ENCODE data around the gene PDSS2.

Gene PDSS2

DNA sequence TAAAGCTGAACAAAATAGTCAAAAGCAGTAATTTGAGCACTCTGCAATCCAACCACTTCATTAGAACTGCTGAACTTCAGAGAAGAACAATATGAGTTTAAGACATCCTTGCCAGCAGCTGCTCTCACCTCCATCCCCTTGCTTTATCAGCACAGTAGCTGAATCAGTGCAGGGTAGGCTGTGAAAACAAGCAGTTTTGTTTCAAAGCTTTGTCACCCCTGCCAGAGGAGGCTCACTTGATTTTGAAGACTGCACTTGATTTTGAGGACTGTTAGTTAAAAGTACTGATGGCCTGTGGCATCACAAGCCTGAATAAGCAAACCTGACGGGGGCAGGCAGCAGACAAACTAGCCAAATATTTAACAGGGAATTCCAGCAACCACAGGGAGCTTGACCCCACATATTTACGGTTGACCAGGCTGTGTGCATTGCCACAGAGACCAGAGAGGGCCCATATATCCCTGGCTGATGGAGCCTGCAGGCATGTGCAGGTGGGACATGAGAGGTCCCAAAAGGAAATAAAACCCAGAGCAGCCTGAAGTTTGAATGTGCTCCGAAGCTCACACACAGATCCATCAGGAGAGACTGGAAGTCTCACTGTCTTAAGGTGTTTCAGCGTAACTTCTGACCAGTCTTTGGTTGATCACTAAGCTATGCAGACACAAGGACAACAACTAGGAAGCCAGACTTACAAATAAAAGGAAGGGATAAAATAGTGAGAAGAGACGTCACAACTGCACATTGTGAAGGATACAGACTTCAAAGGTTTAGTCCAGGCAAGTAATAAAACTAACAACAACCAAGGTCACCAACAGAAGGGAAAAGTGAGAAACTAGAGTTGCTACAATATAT lies 97.4 kb downstream of the PDSS2 start:
- no peak for DNase-seq (ENCODE audit: low read depth in 2 of 2)

- no peak for DNase-seq (ENCODE audit: low read depth in 2 of 2)
Observed at GRCh38 chr6:107360476-107360875, 98.9 kb downstream of the PDSS2 start.

DNA sequence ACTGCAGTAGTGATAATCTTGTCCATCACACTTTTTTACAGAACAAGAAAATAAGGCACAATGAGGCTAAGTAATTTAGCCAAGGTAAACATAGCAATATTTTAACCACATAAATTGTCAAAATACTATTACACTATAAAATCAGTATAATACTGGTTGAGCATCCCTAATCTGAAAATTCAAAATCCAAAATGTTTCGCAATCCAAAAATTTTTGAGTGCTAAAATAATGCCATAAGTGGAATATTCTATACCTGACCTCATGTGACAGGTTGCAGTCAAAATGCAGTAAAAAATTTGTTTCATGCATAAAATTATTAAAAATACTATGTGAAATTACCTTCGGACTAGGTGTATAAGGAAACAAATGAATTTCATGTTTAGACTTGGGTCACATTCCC lies 101.5 kb downstream of the PDSS2 start:
- DNase-seq (ENCODE audit: low read depth in 2 of 2) = no peak

- DNase-seq (ENCODE audit: low read depth in 2 of 2) = no peak
Observed at GRCh38 chr6:107357031-107357430, 102.3 kb downstream of the PDSS2 start.

- DNase-seq (ENCODE audit: low read depth in 2 of 2) = no peak
Observed at GRCh38 chr6:107355659-107356058, 103.7 kb downstream of the PDSS2 start.

DNA sequence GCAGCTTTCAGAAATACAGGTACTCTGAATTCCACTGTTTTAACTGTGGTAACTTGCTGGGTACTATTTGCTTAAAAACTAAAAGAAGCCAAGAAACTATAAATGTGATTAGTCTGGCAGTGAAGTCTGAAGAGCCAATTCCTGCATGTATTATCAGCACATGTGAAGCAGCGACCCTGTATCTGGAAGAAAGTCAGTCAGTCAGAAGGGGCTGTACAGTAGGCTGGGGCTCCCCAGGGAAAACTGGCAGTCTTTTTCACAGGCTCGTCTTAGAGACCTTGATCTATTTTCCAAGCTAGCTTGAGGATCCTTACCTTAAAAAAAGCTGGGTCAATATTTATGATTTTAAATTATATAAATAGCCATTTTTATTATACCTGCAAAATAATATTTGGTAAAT lies 104.9 kb downstream of the PDSS2 start:
- DNase-seq (ENCODE audit: low read depth in 2 of 2) = no peak

- DNase-seq (ENCODE audit: low read depth in 2 of 2) = no peak
Observed at GRCh38 chr6:107353773-107354382, 105.5 kb downstream of the PDSS2 start.

GRCh38 chr6:107348224-107348623 lies 111.1 kb downstream of the PDSS2 start:
- no peak for DNase-seq (ENCODE audit: low read depth in 2 of 2)

- no peak for DNase-seq (ENCODE audit: low read depth in 2 of 2)
Observed at GRCh38 chr6:107345393-107345792, 114.0 kb downstream of the PDSS2 start.

- no peak for DNase-seq (ENCODE audit: low read depth in 2 of 2)
Observed at GRCh38 chr6:107344981-107345380, 114.4 kb downstream of the PDSS2 start.

DNA sequence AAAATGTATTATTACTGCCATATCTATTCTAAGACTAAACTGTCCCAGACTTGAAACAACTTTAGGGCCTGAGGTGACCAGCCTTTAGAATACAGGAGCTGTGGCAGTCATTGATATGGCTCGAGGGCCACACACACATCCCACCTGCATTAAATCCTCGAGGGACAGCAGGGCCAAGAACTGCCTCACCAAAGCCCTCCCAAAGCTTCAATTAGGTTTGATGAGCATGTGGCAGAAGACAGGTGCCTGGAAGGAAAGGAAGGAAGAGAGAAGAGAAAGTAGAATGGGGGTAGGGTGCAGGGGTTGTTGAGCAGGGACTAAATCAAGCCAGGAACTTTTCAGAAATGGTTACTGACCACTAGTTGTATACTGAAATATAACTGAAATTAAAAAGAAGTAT lies 115.0 kb downstream of the PDSS2 start:
- DNase-seq (ENCODE audit: low read depth in 2 of 2) = no peak

- DNase-seq (ENCODE audit: low read depth in 2 of 2) = no peak
Observed at GRCh38 chr6:107342144-107342543, 117.2 kb downstream of the PDSS2 start.

DNA sequence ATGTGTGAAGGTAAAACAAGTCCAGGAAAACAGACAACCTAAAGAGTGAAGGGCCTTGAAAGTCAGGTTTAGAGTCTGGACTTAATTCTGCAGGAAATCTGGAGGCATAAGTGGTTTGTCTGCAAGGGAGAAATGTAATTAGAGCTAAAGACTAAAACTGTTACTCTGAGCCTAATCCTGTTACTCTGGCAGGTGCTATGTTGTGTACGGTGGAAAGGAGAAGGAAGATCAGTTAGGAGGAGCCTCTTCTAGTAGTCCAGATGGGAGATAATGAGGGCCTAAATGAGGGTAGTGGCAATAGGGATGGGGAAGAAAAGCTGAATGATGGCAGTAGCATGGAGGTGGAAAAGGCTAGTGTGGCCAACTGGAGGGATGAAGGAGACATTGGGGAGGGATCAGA lies 118.5 kb downstream of the PDSS2 start:
- DNase-seq (ENCODE audit: low read depth in 2 of 2) = no peak

DNA sequence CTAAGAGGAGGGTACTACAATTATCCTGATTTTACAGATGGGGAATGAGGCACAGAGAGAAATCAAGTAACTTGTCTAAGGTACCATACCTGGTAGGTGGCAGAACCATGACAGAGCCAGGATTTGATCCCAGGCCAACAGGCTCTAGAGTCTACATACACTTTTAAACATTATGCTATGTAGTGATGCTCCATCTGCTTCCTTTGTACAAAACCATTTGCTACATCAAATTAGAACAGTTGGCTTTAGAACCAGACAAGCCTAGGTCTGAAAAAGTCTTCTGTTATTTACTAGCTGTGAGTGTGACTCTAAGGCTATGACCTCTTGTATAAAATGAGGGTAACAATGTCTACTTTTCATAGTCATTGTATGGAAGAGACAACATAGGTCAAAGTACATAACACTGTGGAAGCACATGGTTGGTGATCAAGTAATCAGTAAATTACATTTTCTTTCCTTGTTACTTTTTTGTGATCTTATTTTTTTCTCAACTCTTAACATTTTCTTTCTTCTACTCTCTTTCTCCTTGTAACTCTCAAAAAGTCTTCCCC lies 122.1 kb downstream of the PDSS2 start:
- DNase-seq (ENCODE audit: low read depth in 2 of 2) = no peak

DNA sequence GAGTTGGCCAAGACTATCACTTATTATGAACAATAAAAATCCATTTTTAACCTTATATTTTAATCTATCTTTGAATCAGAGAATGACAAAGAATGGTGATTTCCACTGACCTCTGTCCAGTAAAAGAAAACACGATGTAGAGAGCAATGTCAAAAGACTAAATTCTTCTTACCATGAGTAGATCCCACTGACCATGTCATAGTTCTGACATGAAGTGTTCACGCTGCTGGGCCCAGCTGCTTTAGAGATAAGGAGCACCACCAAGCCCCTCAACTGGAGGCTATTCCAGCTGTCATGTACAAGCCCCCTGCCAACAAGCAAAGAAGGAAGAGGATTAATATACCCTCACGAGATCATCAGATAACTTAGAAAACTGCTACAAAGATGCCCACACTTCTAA lies 125.3 kb downstream of the PDSS2 start:
- no peak for DNase-seq (ENCODE audit: low read depth in 2 of 2)

- DNase-seq (ENCODE audit: low read depth in 2 of 2) = no peak
Observed at GRCh38 chr6:107333491-107333890, 125.9 kb downstream of the PDSS2 start.

GRCh38 chr6:107331409-107332386 lies 127.7 kb downstream of the PDSS2 start:
- no peak for DNase-seq (ENCODE audit: low read depth in 2 of 2)

GRCh38 chr6:107330168-107330567 lies 129.2 kb downstream of the PDSS2 start:
- DNase-seq (ENCODE audit: low read depth in 2 of 2) = no peak

- DNase-seq (ENCODE audit: low read depth in 2 of 2) = no peak
Observed at GRCh38 chr6:107329063-107329860, 130.1 kb downstream of the PDSS2 start.

DNA sequence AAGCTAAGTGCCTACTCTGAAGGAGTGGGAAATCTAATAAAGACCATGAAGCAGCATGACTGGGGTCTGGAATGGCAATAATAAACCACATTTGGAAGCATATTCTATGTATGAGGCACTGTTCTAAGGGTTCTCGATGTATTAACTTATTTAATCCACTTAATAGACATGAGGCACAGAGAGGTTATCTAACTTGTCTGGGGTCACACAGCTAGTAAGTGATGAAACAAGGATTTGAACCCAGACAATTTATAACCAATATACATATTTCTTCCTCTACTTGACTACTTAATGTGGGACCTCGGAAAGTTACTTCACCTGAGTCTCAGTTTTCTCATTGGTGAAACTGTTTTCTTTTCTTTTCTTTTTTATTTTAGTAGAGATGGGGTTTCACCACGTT lies 131.3 kb downstream of the PDSS2 start:
- no peak for DNase-seq (ENCODE audit: low read depth in 2 of 2)

- no peak for DNase-seq (ENCODE audit: low read depth in 2 of 2)
Observed at GRCh38 chr6:107323133-107323785, 136.1 kb downstream of the PDSS2 start.

All from stimulated activated CD4-positive, alpha-beta T cell treated with anti-CD3 and anti-CD28 coated beads, Interleukin-12 subunit alpha, Interleukin-12 subunit beta, amount 100 ng/mL, for 24 hours (primary cell).